Activated B cell treated with CpG ODN at 0.5 μM for 24 hours (primary cell): ENCODE data around the gene SYNDIG1. TPM values are rescaled to one million over a fixed set of nuclear protein-coding genes. Genes with fewer than 3 reads are reported as not detected.

Source experiments
- ATAC-seq: fragments of 200-7000 bp; cut with Tn5 transposase; one replicate; pipeline ENCODE4 v1.10.0; 2021; ENCODE audit warnings: low read depth, mild to moderate bottlenecking, moderate library complexity
- CTCF ChIA-PET: fragments of 350-600 bp; sonication (Branson Sonifier 250); formaldehyde crosslinking; loops from one replicate; lab custom pipeline; 2021; ENCODE audit warnings: antibody characterized with exemption; lab: Charles Lee
- POLR2A ChIA-PET: fragments of 350-600 bp; sonication (Branson Sonifier 250); formaldehyde crosslinking; loops from one replicate; lab custom pipeline; 2021; ENCODE audit warnings: antibody characterized with exemption; lab: Charles Lee
- DNase-seq: peaks from one replicate; pipeline ENCODE4 v3.0.0; 2022
- H3K27ac Mint-ChIP-seq: one replicate; pipeline ENCODE4 v1.8.0; 2020; ENCODE audit warnings: mixed read lengths
- H3K27me3 Mint-ChIP-seq: one replicate; pipeline ENCODE4 v1.8.0; 2021; ENCODE audit warnings: mixed read lengths
- H3K36me3 Mint-ChIP-seq: one replicate; pipeline ENCODE4 v1.8.0; 2021; ENCODE audit warnings: low read depth, mixed read lengths
- H3K4me1 Mint-ChIP-seq: one replicate; pipeline ENCODE4 v1.8.0; 2021; ENCODE audit warnings: mixed read lengths
- H3K4me3 Mint-ChIP-seq: one replicate; pipeline ENCODE4 v1.8.0; 2020; ENCODE audit warnings: mild to moderate bottlenecking, mixed read lengths
- H3K9me3 Mint-ChIP-seq: one replicate; pipeline ENCODE4 v1.8.0; 2020; ENCODE audit warnings: mixed read lengths
- intact Hi-C: fragments of 100-400 bp; cut with micrococcal nuclease; formaldehyde crosslinking; loops from one replicate; pipeline ENCODE4 v1.15.1; 2024
- total RNA-seq: library from RNA; stranded (reverse); gene quantifications from 2 replicates; pipeline ENCODE4 v1.2.3, GENCODE V29; 2022
- TF ChIP-seq, protein P1 (sequence below): fragments of 200-600 bp; IDR thresholded peaks from one replicate; pipeline ENCODE4 v1.8.0; 2022; ENCODE audit warnings: antibody characterized with exemption, mild to moderate bottlenecking

The SYNDIG1 gene
- total RNA-seq, 1 donor from 2014 or later, result not detected

DNA sequence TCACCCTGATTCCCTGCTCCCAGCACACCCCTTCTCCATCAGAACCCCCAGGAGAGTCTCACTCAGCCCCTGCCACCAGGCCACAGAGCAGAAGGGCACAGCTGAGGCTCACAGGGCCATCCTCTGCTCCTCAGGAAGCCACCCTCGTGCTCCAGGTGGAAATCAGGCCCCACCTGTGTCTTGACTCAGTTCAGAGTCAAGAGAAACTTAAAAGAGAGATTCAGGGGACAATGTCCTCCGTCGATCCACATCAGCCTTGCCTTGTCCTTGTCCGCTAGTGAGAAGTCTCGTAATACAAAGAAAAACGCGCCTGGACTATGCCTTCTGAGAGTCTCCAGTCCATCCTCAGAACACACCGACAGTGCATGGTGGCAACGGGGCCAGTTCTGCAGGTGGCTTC, 114.6 kb downstream of the SYNDIG1 start:
- no peak overlapping the region for H3K4me3 Mint-ChIP-seq
- ATAC-seq, result no peak
- ChIA-PET CTCF (no interaction called here), POLR2A (no interaction called here)
- intact Hi-C loops, result no loop called here
- H3K27ac Mint-ChIP-seq, result no peak overlapping the region
- H3K4me1 Mint-ChIP-seq, result no peaks in the 10 kb centered on the region
- TF ChIP-seq, protein P1, sequence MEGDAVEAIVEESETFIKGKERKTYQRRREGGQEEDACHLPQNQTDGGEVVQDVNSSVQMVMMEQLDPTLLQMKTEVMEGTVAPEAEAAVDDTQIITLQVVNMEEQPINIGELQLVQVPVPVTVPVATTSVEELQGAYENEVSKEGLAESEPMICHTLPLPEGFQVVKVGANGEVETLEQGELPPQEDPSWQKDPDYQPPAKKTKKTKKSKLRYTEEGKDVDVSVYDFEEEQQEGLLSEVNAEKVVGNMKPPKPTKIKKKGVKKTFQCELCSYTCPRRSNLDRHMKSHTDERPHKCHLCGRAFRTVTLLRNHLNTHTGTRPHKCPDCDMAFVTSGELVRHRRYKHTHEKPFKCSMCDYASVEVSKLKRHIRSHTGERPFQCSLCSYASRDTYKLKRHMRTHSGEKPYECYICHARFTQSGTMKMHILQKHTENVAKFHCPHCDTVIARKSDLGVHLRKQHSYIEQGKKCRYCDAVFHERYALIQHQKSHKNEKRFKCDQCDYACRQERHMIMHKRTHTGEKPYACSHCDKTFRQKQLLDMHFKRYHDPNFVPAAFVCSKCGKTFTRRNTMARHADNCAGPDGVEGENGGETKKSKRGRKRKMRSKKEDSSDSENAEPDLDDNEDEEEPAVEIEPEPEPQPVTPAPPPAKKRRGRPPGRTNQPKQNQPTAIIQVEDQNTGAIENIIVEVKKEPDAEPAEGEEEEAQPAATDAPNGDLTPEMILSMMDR, result no peak
- H3K27me3 Mint-ChIP-seq, result peaks cover 5% of the 10 kb centered on the region
- no peaks in the 10 kb centered on the region for H3K36me3 Mint-ChIP-seq
- no peak for DNase-seq
- H3K9me3 Mint-ChIP-seq, result no peaks in the 10 kb centered on the region

DNA sequence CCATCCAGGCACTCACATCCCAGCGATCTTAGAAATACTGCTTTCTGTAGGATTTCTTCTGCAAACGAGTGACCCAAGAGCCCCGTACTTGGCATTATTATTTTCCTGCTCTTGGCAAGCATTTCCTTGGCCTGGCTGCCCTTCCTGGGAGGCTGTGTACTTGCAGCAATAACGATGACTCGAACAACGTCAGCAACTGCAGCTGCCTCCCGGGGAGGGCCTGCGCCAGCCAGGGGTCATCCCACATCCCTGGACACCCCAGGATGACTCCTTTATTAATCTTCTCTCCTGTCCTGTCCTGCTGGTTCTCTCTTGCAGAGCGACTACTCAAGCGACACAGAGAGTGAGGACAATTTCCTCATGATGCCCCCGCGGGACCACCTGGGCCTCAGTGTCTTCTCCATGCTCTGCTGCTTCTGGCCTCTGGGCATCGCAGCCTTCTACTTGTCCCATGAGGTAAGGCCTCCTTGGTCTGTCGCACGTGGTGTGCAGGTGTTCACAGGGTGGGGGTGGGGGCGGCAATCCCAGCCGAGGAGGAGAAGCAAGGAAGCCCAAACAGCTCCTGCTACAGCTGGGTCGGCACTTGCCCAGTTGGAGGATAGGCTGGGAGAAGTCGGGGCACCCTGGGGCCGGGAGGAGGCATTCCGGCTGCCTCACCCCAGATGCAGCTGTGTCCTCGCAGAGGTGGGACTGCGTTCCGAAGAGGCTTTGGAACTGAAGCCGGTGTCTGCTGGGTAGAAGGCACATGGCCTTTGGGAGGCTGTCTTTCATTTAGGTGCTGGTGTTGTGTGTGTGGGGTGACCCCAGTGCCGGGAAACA, 115.3 kb downstream of the SYNDIG1 start:
- H3K27me3 Mint-ChIP-seq, result peaks cover 5% of the 10 kb centered on the region
- H3K36me3 Mint-ChIP-seq, result no peaks in the 10 kb centered on the region
- ChIA-PET CTCF (no interaction called here), POLR2A (no interaction called here)
- no peak overlapping the region for H3K4me3 Mint-ChIP-seq
- no peak overlapping the region for H3K27ac Mint-ChIP-seq
- ATAC-seq, result no peak
- no peak for DNase-seq
- H3K9me3 Mint-ChIP-seq, result no peaks in the 10 kb centered on the region
- TF ChIP-seq, protein P1, result no peak
- intact Hi-C loops, result no loop called here
- H3K4me1 Mint-ChIP-seq, result no peaks in the 10 kb centered on the region

DNA sequence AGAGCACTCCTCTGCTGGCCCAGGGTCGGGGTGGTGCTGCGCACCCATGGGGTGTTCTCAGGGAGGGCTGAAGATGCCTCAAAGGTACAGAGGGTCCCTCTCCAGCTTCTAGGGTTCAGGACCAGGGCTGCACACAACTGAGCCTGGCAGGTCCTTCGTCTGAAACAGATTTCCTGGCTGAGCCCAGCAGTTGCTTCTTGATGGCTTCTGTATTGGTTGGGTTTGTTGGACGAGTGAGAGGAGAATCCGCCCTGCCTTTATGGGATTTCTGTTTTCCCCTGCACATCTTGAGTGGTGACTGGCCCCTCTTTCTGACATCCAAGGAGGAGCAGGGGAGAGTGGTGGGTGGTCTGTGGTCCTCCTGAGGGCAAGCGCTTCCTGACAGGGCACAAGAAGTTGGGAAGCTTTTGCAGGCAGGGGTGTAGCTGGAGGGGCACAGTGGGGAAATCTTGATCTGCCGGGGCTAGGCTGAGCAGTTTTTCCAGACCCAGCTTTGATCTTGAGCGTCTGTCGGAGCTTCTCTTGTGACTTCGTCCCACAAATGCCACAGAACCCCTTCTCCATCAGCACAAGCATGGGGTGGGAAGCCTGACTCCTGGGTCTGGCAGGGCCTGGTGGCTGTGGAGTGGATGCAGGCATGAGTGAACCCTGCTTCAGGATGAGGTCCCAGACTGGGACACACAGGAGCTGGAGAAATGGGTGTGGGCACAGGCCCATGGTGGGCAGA, 116.5 kb downstream of the SYNDIG1 start:
- DNase-seq, result no peak
- no peak overlapping the region for H3K27ac Mint-ChIP-seq
- TF ChIP-seq, protein P1, result no peak
- POLR2A ChIA-PET, result no interaction called here
- no peaks in the 10 kb centered on the region for H3K9me3 Mint-ChIP-seq
- H3K36me3 Mint-ChIP-seq, result no peaks in the 10 kb centered on the region
- H3K27me3 Mint-ChIP-seq, result peaks cover 5% of the 10 kb centered on the region
- ATAC-seq, result no peak
- H3K4me1 Mint-ChIP-seq, result no peaks in the 10 kb centered on the region
- intact Hi-C loops, result no loop called here
- no peak overlapping the region for H3K4me3 Mint-ChIP-seq
- CTCF ChIA-PET, result no interaction called here

DNA sequence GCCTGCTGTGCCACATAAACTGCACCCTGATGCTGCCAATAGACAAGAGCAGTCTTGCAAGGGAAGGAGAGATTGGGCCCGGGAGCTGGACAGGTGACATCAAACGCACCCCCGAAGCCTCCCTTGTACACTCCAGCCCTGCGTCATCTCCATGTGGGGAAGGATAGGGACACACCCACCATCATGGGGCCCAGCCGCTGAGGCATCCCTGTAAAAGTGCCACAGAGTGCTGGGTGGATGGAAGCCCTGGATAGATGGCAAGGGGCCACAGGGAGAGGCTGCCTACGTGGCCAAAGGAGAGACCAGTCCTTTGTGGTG, 117.1 kb downstream of the SYNDIG1 start:
- CTCF ChIA-PET, result no interaction called here
- H3K36me3 Mint-ChIP-seq, result no peaks in the 10 kb centered on the region
- peaks cover 5% of the 10 kb centered on the region for H3K27me3 Mint-ChIP-seq
- no peaks in the 10 kb centered on the region for H3K4me1 Mint-ChIP-seq
- ATAC-seq, result no peak
- DNase-seq, result no peak
- POLR2A ChIA-PET, result no interaction called here
- H3K27ac Mint-ChIP-seq, result no peak overlapping the region
- TF ChIP-seq, protein P1, result no peak
- intact Hi-C loops, result no loop called here
- no peaks in the 10 kb centered on the region for H3K9me3 Mint-ChIP-seq
- no peak overlapping the region for H3K4me3 Mint-ChIP-seq

DNA sequence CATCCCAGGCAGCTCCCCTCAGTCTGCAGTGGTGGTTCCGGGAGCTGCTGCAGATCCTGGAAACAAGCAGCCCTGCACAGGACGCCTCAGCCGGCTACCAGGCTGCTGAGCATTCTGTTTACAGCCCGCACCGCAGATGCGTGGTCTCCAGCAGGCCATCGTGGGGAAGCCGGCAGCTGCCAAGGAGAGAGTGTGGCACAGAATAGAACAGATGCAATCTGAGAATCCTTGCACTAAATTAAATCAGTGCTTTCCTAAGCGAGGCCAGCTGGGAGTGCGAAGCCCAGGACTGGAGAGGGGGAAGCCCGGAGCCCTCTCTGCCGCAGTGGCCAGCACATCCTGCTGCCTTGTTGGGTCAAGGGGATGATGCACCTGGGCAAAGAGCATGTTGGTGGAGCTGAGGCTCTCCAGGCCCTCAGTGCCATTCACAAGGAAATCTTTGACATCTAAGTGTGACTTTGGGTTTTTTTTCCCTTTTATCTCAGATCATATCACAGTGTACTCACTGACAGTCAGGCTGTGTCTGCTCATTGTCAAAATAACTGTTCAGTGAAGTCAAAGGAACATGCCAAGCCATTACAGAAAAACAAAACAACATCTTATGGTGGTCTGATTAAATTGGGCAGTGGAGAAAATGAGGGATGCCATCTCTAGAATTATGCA, 118.1 kb downstream of the SYNDIG1 start:
- TF ChIP-seq, protein P1, result no peak
- ChIA-PET CTCF (no interaction called here), POLR2A (no interaction called here)
- no peaks in the 10 kb centered on the region for H3K4me1 Mint-ChIP-seq
- intact Hi-C loops, result no loop called here
- peaks cover 3% of the 10 kb centered on the region for H3K27me3 Mint-ChIP-seq
- no peak overlapping the region for H3K27ac Mint-ChIP-seq
- H3K9me3 Mint-ChIP-seq, result no peaks in the 10 kb centered on the region
- DNase-seq, result no peak
- H3K4me3 Mint-ChIP-seq, result no peak overlapping the region
- no peaks in the 10 kb centered on the region for H3K36me3 Mint-ChIP-seq
- no peak for ATAC-seq
